Motor neuron (in vitro differentiated cells): ENCODE data around the gene GRID1. TPM values are rescaled to one million over a fixed set of nuclear protein-coding genes. Genes with fewer than 3 reads are reported as not detected.

Experiments
- ATAC-seq, 8 experiments: fragments of 200-7000 bp; cut with Tn5 transposase; replicated peaks in 6 of 8; 2 replicates each; pipeline ENCODE4 v1.8.0; 2021; ENCODE audit warnings: mild to moderate bottlenecking in 8 of 8, moderate library complexity in 8 of 8
- H3K27ac ChIP-seq, 2 donors: fragments of 250-450 bp; sonication (Bioruptor Pico); 2 replicates each; pipeline ENCODE4 v1.9.0; 2021; ENCODE audit warnings: antibody characterized with exemption in 2 of 2, mild to moderate bottlenecking in 2 of 2, moderate library complexity in 1 of 2
- H3K4me1 ChIP-seq, 2 donors: fragments of 250-450 bp; sonication (Bioruptor Pico); replicated peaks in 1 of 2; 2 replicates each; pipeline ENCODE4 v1.6.1; 2021; ENCODE audit warnings: antibody characterized with exemption in 2 of 2, mild to moderate bottlenecking in 2 of 2, moderate library complexity in 1 of 2
- H3K4me3 ChIP-seq, 5 donors: fragments of 250-450 bp; sonication (Bioruptor Pico); 2 replicates each; pipeline ENCODE4 v1.9.0; 2021; ENCODE audit warnings: antibody characterized with exemption in 5 of 5, mild to moderate bottlenecking in 5 of 5, moderate library complexity in 4 of 5
- WGBS, 10 experiments: fragments of 450-650 bp; shearing (Covaris generic); methylation state at CpG; one replicate each; pipeline ENCODE4 v1.0.0; 2022; 5-methylcytosine and 5-hydroxymethylcytosine counted together
- in situ Hi-C, 9 experiments: fragments of 400-800 bp; cut with MboI; loops; one replicate each; pipeline ENCODE4 v1.15.0; 2021; ENCODE audit warnings: low sequenced_read_pairs in 9 of 9, low pct_unique_long_range_greater_than_20kb in 2 of 9; ENCODE audit not compliant: unreplicated experiment in 9 of 9
- total RNA-seq, 8 experiments: library from RNA; unstranded; fragments of 300-600 nt; gene quantifications; 2 replicates each; pipeline versions ENCODE4 v1.2.3 to v1.2.4, GENCODE V29; 2022

GRID1 gene
- total RNA-seq, 8 experiments from 2014 or later = 0.15 to 10.0 (median 6.0) TPM

- H3K27ac ChIP-seq = no peak overlapping the region
- peaks cover 0 to 3% of the 10 kb centered on the region in 2 donors for H3K4me1 ChIP-seq
- no peak overlapping the region for H3K4me3 ChIP-seq
- in situ Hi-C loops = no loop called here
- no peak for ATAC-seq
- no CpG with 5 or more reads among the region's 8 CpGs for WGBS, 10 experiments
Measured at GRCh38 chr10:86219271-86219670, 147.3 kb downstream of the GRID1 start.

GRCh38 chr10:86218842-86219241 is 147.8 kb downstream of the GRID1 start:
- H3K4me1 ChIP-seq = peaks cover 0 to 3% of the 10 kb centered on the region in 2 donors
- peak in 2 of 8 experiments; percentile 40 for ATAC-seq
- no peak overlapping the region for H3K4me3 ChIP-seq
- WGBS, 10 experiments = 34 to 100% (median 82%) methylated on average over 1 to 4 of the region's 5 CpGs; no CpG with 5 or more reads in 7 of the 10 experiments
- in situ Hi-C loops = no loop called here
- no peak overlapping the region for H3K27ac ChIP-seq

- 43 to 96% (median 90%) methylated on average over 3 to 4 of the region's 4 CpGs; no CpG with 5 or more reads in 6 of the 10 experiments for WGBS, 10 experiments
- ATAC-seq = peak in 1 of 8 experiments; percentile 45
- in situ Hi-C loops = no loop called here
- Histone ChIP-seq H3K4me3 (no peak overlapping the region), H3K27ac (no peak overlapping the region), H3K4me1 (peaks cover 0 to 3% of the 10 kb centered on the region in 2 donors)
Measured at GRCh38 chr10:86218160-86218559, 148.4 kb downstream of the GRID1 start.

GRCh38 chr10:86217371-86218080 is 149.1 kb downstream of the GRID1 start:
- no peak overlapping the region for H3K4me3 ChIP-seq
- peaks cover 0 to 3% of the 10 kb centered on the region in 2 donors for H3K4me1 ChIP-seq
- in situ Hi-C loops = no loop called here
- ATAC-seq = no peak
- H3K27ac ChIP-seq = no peak overlapping the region
- WGBS, 10 experiments = 24 to 100% (median 81%) methylated on average over 1 to 7 of the region's 10 CpGs

GRCh38 chr10:86216886-86217285 is 149.7 kb downstream of the GRID1 start:
- 57 to 100% methylated on average over 1 of the region's 1 CpG; no CpG with 5 or more reads in 8 of the 10 experiments for WGBS, 10 experiments
- H3K4me3 ChIP-seq = no peak overlapping the region
- H3K4me1 ChIP-seq = peaks cover 0 to 3% of the 10 kb centered on the region in 2 donors
- ATAC-seq = no peak
- no peak overlapping the region for H3K27ac ChIP-seq
- in situ Hi-C loops = no loop called here

GRCh38 chr10:86215712-86216111 is 150.9 kb downstream of the GRID1 start:
- Histone ChIP-seq H3K27ac (no peak overlapping the region), H3K4me3 (no peak overlapping the region), H3K4me1 (peaks cover 3 to 8% of the 10 kb centered on the region in 2 donors)
- no peak for ATAC-seq
- 7 to 94% (median 68%) methylated on average over 1 to 5 of the region's 5 CpGs for WGBS, 10 experiments
- in situ Hi-C loops = no loop called here

GRCh38 chr10:86215046-86215445 is 151.5 kb downstream of the GRID1 start:
- Histone ChIP-seq H3K4me1 (peaks cover 3 to 9% of the 10 kb centered on the region in 2 donors), H3K27ac (peak overlapping the region in 1 of 2 donors; percentile 36), H3K4me3 (no peak overlapping the region)
- WGBS, 10 experiments = 68% methylated on average over 4 of the region's 4 CpGs; no CpG with 5 or more reads in 9 of the 10 experiments
- in situ Hi-C loops = no loop called here
- peak in 3 of 8 experiments; percentile 18 to 73 (median 33) for ATAC-seq

- H3K4me1 ChIP-seq = peaks cover 3 to 9% of the 10 kb centered on the region in 2 donors
- ATAC-seq = no peak
- 0 to 92% (median 58%) methylated on average over 1 to 5 of the region's 7 CpGs; no CpG with 5 or more reads in 4 of the 10 experiments for WGBS, 10 experiments
- in situ Hi-C loops = no loop called here
- no peak overlapping the region for H3K27ac ChIP-seq
- H3K4me3 ChIP-seq = no peak overlapping the region
Measured at GRCh38 chr10:86213148-86213547, 153.4 kb downstream of the GRID1 start.

- ATAC-seq = no peak
- no peak overlapping the region for H3K4me3 ChIP-seq
- in situ Hi-C loops = no loop called here
- 0 to 84% (median 18%) methylated on average over 1 to 4 of the region's 6 CpGs; no CpG with 5 or more reads in 4 of the 10 experiments for WGBS, 10 experiments
- no peak overlapping the region for H3K27ac ChIP-seq
- peaks cover 3 to 9% of the 10 kb centered on the region in 2 donors for H3K4me1 ChIP-seq
Measured at GRCh38 chr10:86212391-86212700, 154.2 kb downstream of the GRID1 start.

GRCh38 chr10:86211691-86212390 is 154.8 kb downstream of the GRID1 start:
- H3K4me3 ChIP-seq = no peak overlapping the region
- in situ Hi-C loops = no loop called here
- H3K4me1 ChIP-seq = peaks cover 3 to 9% of the 10 kb centered on the region in 2 donors
- WGBS, 10 experiments = 39 to 100% (median 84%) methylated on average over 1 to 6 of the region's 8 CpGs; no CpG with 5 or more reads in 3 of the 10 experiments
- no peak for ATAC-seq
- no peak overlapping the region for H3K27ac ChIP-seq

GRCh38 chr10:86210416-86210815 is 156.2 kb downstream of the GRID1 start:
- 20 to 100% (median 71%) methylated on average over 1 to 6 of the region's 10 CpGs; no CpG with 5 or more reads in 4 of the 10 experiments for WGBS, 10 experiments

GRCh38 chr10:86209726-86210125 is 156.9 kb downstream of the GRID1 start:
- WGBS, 10 experiments = 38 to 100% (median 85%) methylated on average over 1 of the region's 1 CpG; no CpG with 5 or more reads in 6 of the 10 experiments
- H3K4me1 ChIP-seq = peaks cover 0 to 9% of the 10 kb centered on the region in 2 donors
- no peak for ATAC-seq
- H3K4me3 ChIP-seq = no peak overlapping the region
- in situ Hi-C loops = no loop called here
- H3K27ac ChIP-seq = no peak overlapping the region

More at GRCh38 chr10:86210416-86210815, 156.2 kb downstream of the GRID1 start:
- peaks cover 3 to 9% of the 10 kb centered on the region in 2 donors for H3K4me1 ChIP-seq
- no peak overlapping the region for H3K4me3 ChIP-seq
- in situ Hi-C loops = no loop called here
- no peak overlapping the region for H3K27ac ChIP-seq
- ATAC-seq = no peak

- 40 to 100% (median 66%) methylated on average over 1 to 7 of the region's 12 CpGs; no CpG with 5 or more reads in 1 of the 10 experiments for WGBS, 10 experiments
- in situ Hi-C loops = no loop called here
- peaks cover 0 to 9% of the 10 kb centered on the region in 2 donors for H3K4me1 ChIP-seq
- H3K27ac ChIP-seq = no peak overlapping the region
- ATAC-seq = no peak
- no peak overlapping the region for H3K4me3 ChIP-seq
Measured at GRCh38 chr10:86207226-86207625, 159.4 kb downstream of the GRID1 start.
